ENCODE measurements around the gene AFF3. TPM values are rescaled to one million over a fixed set of nuclear protein-coding genes. Genes with fewer than 3 reads are reported as not detected.

AFF3 gene
- total RNA-seq, 1 experiment from 2014 or later, result not detected

GRCh38 chr2:99942561-99943347 is 199.6 kb downstream of the AFF3 start:
- intact Hi-C loops (cut with micrococcal nuclease; ENCODE audit: unreplicated experiment), result no loop called here
- Histone ChIP-seq H3K4me3 (no peak overlapping the region), H3K9me2 (ENCODE audit: insufficient read depth) (no peaks in the 10 kb centered on the region), H3F3A (ENCODE audit: insufficient read depth, low read depth) (no peaks in the 10 kb centered on the region), H3K79me2 (ENCODE audit: low read depth) (no peaks in the 10 kb centered on the region), H3K4me1 (replicated peaks; ENCODE audit: insufficient read depth) (no peaks in the 10 kb centered on the region), H3K9me3 (ENCODE audit: insufficient read depth, low read depth) (no peaks in the 10 kb centered on the region), H3K27ac (no peak overlapping the region), H4K20me1 (ENCODE audit: insufficient read depth) (no peaks in the 10 kb centered on the region), H3K27me3 (ENCODE audit: insufficient read depth, low read depth) (peaks cover 77% of the 10 kb centered on the region), H2AFZ (no peak overlapping the region), H3K4me2 (no peak overlapping the region), H3K36me3 (ENCODE audit: low read depth) (no peaks in the 10 kb centered on the region)
- POLR2A ChIA-PET (ENCODE audit: unreplicated experiment), result no interaction called here
- CTCF ChIA-PET, result no interaction called here
- no peak for DNase-seq
- TF ChIP-seq EZH2 (IDR thresholded peaks at IDR 0.05; ENCODE audit: low read depth), result no peak
- no peak for TF ChIP-seq CTCF (conservative IDR thresholded peaks at IDR 0.05)
- BruUV-seq (replicated peaks), result no TSS peak

- POLR2A ChIA-PET (ENCODE audit: unreplicated experiment), result no interaction called here
- H3K36me3 ChIP-seq (ENCODE audit: low read depth), result no peaks in the 10 kb centered on the region
- no peak for TF ChIP-seq CTCF (conservative IDR thresholded peaks at IDR 0.05)
- TF ChIP-seq EZH2 (IDR thresholded peaks at IDR 0.05; ENCODE audit: low read depth), result no peak
- no peaks in the 10 kb centered on the region for H3K9me2 ChIP-seq (ENCODE audit: insufficient read depth)
- H3K9me3 ChIP-seq (ENCODE audit: insufficient read depth, low read depth), result no peaks in the 10 kb centered on the region
- H3K27me3 ChIP-seq (ENCODE audit: insufficient read depth, low read depth), result peaks cover 78% of the 10 kb centered on the region
- H3K27ac ChIP-seq, result no peak overlapping the region
- H2AFZ ChIP-seq, result no peak overlapping the region
- no peak overlapping the region for H3K4me2 ChIP-seq
- DNase-seq, result no peak
- no peaks in the 10 kb centered on the region for H3K4me1 ChIP-seq (replicated peaks; ENCODE audit: insufficient read depth)
- H4K20me1 ChIP-seq (ENCODE audit: insufficient read depth), result no peaks in the 10 kb centered on the region
- no peak overlapping the region for H3K4me3 ChIP-seq
- H3K79me2 ChIP-seq (ENCODE audit: low read depth), result no peaks in the 10 kb centered on the region
- no peaks in the 10 kb centered on the region for H3F3A ChIP-seq (ENCODE audit: insufficient read depth, low read depth)
- no TSS peak for BruUV-seq (replicated peaks)
- intact Hi-C loops (cut with micrococcal nuclease; ENCODE audit: unreplicated experiment), result no loop called here
- CTCF ChIA-PET, result no interaction called here
Observed at GRCh38 chr2:99940963-99941362, 201.4 kb downstream of the AFF3 start.

GRCh38 chr2:99939135-99939534 is 203.3 kb downstream of the AFF3 start:
- Histone ChIP-seq H3K27ac (no peak overlapping the region), H3K9me2 (ENCODE audit: insufficient read depth) (no peaks in the 10 kb centered on the region), H3K4me2 (no peak overlapping the region), H3K36me3 (ENCODE audit: low read depth) (no peaks in the 10 kb centered on the region), H3K4me1 (replicated peaks; ENCODE audit: insufficient read depth) (no peaks in the 10 kb centered on the region), H3F3A (ENCODE audit: insufficient read depth, low read depth) (no peaks in the 10 kb centered on the region), H3K4me3 (no peak overlapping the region), H3K79me2 (ENCODE audit: low read depth) (no peaks in the 10 kb centered on the region), H2AFZ (no peak overlapping the region), H3K27me3 (ENCODE audit: insufficient read depth, low read depth) (peaks cover 77% of the 10 kb centered on the region), H3K9me3 (ENCODE audit: insufficient read depth, low read depth) (no peaks in the 10 kb centered on the region), H4K20me1 (ENCODE audit: insufficient read depth) (no peaks in the 10 kb centered on the region)
- POLR2A ChIA-PET (ENCODE audit: unreplicated experiment), result no interaction called here
- intact Hi-C loops (cut with micrococcal nuclease; ENCODE audit: unreplicated experiment), result no loop called here
- CTCF ChIA-PET, result no interaction called here
- TF ChIP-seq EZH2 (IDR thresholded peaks at IDR 0.05; ENCODE audit: low read depth) (no peak), CTCF (conservative IDR thresholded peaks at IDR 0.05) (no peak)
- no TSS peak for BruUV-seq (replicated peaks)
- DNase-seq, result no peak

All from PC-9 (cell line).